ENCODE measurements around the gene PIGQ.

GRCh38 chr16:527015-527903 lies 42.5 kb upstream of the PIGQ start, which contains the start of gene CAPN15:
- TF ChIP-seq CTCF (IDR thresholded peaks at IDR 0.05) (peak in 2 of 4 experiments; percentile 28 to 56), POLR2A (IDR thresholded peaks at IDR 0.05) (peak; percentile 62 to 88)
